ENCODE data around the gene TBC1D22B.
"Not testable (repeated sequence)": the region's sequence is repeated elsewhere in the genome, so short reads cannot be mapped to it uniquely, and the experiment has no call there.

TBC1D22B gene

GRCh38 chr6:37304766-37305165 lies 47.2 kb downstream of the TBC1D22B start:
- no peak for DNase-seq

- DNase-seq = no peak
Measured at GRCh38 chr6:37305841-37306425, 48.4 kb downstream of the TBC1D22B start.

GRCh38 chr6:37306624-37307222 lies 49.2 kb downstream of the TBC1D22B start:
- no peak for DNase-seq

GRCh38 chr6:37307484-37307883 lies 49.9 kb downstream of the TBC1D22B start:
- DNase-seq = not testable (repeated sequence)

GRCh38 chr6:37308069-37308815 lies 50.7 kb downstream of the TBC1D22B start:
- peak; percentile 76 for DNase-seq

GRCh38 chr6:37309046-37309445 lies 51.5 kb downstream of the TBC1D22B start:
- no peak for DNase-seq

- DNase-seq = no peak
Measured at GRCh38 chr6:37309692-37310091, 52.1 kb downstream of the TBC1D22B start.

- DNase-seq = no peak
Measured at GRCh38 chr6:37310966-37311365, 53.4 kb downstream of the TBC1D22B start.

GRCh38 chr6:37311741-37312473 lies 54.3 kb downstream of the TBC1D22B start:
- DNase-seq = no peak

GRCh38 chr6:37313723-37314486 lies 56.3 kb downstream of the TBC1D22B start:
- no peak for DNase-seq

- DNase-seq = peak; percentile 37
Measured at GRCh38 chr6:37314487-37315156, 57.0 kb downstream of the TBC1D22B start.

GRCh38 chr6:37315157-37315515 lies 57.6 kb downstream of the TBC1D22B start:
- DNase-seq = no peak

GRCh38 chr6:37316071-37316470 lies 58.5 kb downstream of the TBC1D22B start:
- DNase-seq = peak; percentile 35

- DNase-seq = no peak
Measured at GRCh38 chr6:37317312-37318038, 59.9 kb downstream of the TBC1D22B start.

GRCh38 chr6:37319156-37319555 lies 61.6 kb downstream of the TBC1D22B start:
- DNase-seq = no peak

GRCh38 chr6:37319856-37320480 lies 62.4 kb downstream of the TBC1D22B start:
- no peak for DNase-seq

GRCh38 chr6:37320646-37321045 lies 63.1 kb downstream of the TBC1D22B start:
- no peak for DNase-seq

GRCh38 chr6:37321101-37321500 lies 63.5 kb downstream of the TBC1D22B start:
- no peak for DNase-seq

GRCh38 chr6:37321516-37322415 lies 64.2 kb downstream of the TBC1D22B start:
- no peak for DNase-seq

- no peak for DNase-seq
Measured at GRCh38 chr6:37323580-37323979, 66.0 kb downstream of the TBC1D22B start.

Data from right hindlimb (tissue), 1 donor.